Inflammatory macrophage treated with lipopolysaccharide for 4 hours (primary cell): Measurements from ENCODE around the gene SPOUT1.

Experiments used
- DNase-seq: peaks from one replicate; pipeline ENCODE4 v3.0.0-alpha.2; 2020

Gene SPOUT1

DNA sequence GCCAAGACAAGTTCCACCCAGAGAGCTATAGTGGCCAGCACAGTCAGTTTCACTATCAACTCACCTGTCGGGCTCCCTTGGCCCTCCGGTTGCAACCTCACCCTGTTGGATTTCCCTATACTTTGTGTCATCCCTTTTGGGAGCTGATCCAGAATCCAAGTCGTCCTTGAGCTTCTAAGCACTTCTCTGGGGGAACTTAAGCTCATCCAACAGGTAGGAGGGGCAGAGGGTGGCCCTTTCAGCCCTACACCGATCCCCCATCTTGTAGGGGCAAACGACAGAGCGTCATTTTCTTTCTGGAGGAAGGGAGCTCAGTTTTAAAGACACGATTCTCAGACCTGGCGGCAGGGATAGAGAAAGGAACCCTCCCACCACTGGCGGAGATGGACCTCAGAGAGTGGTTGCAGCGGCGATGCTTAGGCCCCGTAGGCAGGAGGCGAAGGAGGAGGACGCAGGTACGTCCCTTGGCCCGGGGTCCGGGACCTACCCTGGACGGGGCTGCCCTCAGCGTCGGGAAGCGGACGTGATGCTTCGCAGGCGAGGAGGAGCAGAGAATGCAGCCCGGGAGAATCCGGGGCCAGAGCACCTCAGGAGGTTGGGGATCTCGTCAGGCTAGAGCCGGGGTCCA, 58.4 kb downstream of the SPOUT1 start:
- DNase-seq: peak; percentile 16

- DNase-seq: no peak
Observed at GRCh38 chr9:128770286-128771030, 59.1 kb downstream of the SPOUT1 start.
